HUES64 (cell line): ENCODE results near the gene SIAH1.
"Not testable (repeated sequence)": the region's sequence is repeated elsewhere in the genome, so short reads cannot be mapped to it uniquely, and the experiment has no call there.

Experiments used
- H3K27ac ChIP-seq: 2 replicates; pipeline ENCODE4 v1.7.0; 2013; ENCODE audit warnings: low read depth, low read length, inconsistent platforms
- H3K27me3 ChIP-seq: 2 replicates; pipeline ENCODE4 v1.6.1; 2013; ENCODE audit warnings: mild to moderate bottlenecking, low read length; ENCODE audit not compliant: insufficient read depth
- H3K36me3 ChIP-seq: 2 replicates; pipeline ENCODE4 v1.6.1; 2013; ENCODE audit warnings: mild to moderate bottlenecking, low read length; ENCODE audit not compliant: insufficient read depth
- H3K4me1 ChIP-seq: 2 replicates; pipeline ENCODE4 v1.6.1; 2013; ENCODE audit warnings: mild to moderate bottlenecking, low read length, moderate library complexity; ENCODE audit not compliant: insufficient read depth
- H3K4me3 ChIP-seq: 2 replicates; pipeline ENCODE4 v1.5.1; 2013; ENCODE audit warnings: mild to moderate bottlenecking, low read length, moderate library complexity
- H3K9ac ChIP-seq: 2 replicates; pipeline ENCODE4 v1.6.1; 2013; ENCODE audit warnings: mild to moderate bottlenecking, low read depth, low read length
- H3K9me3 ChIP-seq: 2 replicates; pipeline ENCODE4 v1.6.1; 2013; ENCODE audit warnings: low read depth, low read length; ENCODE audit not compliant: insufficient read depth
- WGBS: fragments of 150-250, 120-280 bp; methylation state at CpG from one replicate; pipeline ENCODE4 v1.1.7; 2013; ENCODE audit warnings: missing lambda C conversion rate; 5-methylcytosine and 5-hydroxymethylcytosine counted together

Gene SIAH1

GRCh38 chr16:48365025-48365600 lies 20.1 kb downstream of the SIAH1 start:
- Histone ChIP-seq H3K9me3 (no peaks in the 10 kb centered on the region), H3K4me1 (peaks cover 30% of the 10 kb centered on the region), H3K27me3 (no peaks in the 10 kb centered on the region), H3K36me3 (peaks cover 17% of the 10 kb centered on the region), H3K27ac (peak overlapping the region; percentile 73; the same call in 1 of the 2 replicates), H3K4me3 (peak overlapping the region; percentile 72), H3K9ac (peak overlapping the region; percentile 53)
- WGBS: 58% methylated on average over 15 of the region's 15 CpGs

- peaks cover 21% of the 10 kb centered on the region for H3K4me1 ChIP-seq
- H3K27ac ChIP-seq: no peak overlapping the region
- WGBS: 96% methylated on average over 12 of the region's 12 CpGs
- no peak overlapping the region for H3K9ac ChIP-seq
- no peaks in the 10 kb centered on the region for H3K9me3 ChIP-seq
- no peaks in the 10 kb centered on the region for H3K27me3 ChIP-seq
- H3K36me3 ChIP-seq: peaks cover 25% of the 10 kb centered on the region
- H3K4me3 ChIP-seq: no peak overlapping the region
Observed at GRCh38 chr16:48361540-48362144, 23.6 kb downstream of the SIAH1 start.

- peaks cover 29% of the 10 kb centered on the region for H3K36me3 ChIP-seq
- H3K9ac ChIP-seq: no peak overlapping the region
- H3K27ac ChIP-seq: no peak overlapping the region
- no peaks in the 10 kb centered on the region for H3K9me3 ChIP-seq
- peaks cover 18% of the 10 kb centered on the region for H3K4me1 ChIP-seq
- H3K27me3 ChIP-seq: no peaks in the 10 kb centered on the region
- 94% methylated on average over 3 of the region's 3 CpGs for WGBS
- H3K4me3 ChIP-seq: no peak overlapping the region
Observed at GRCh38 chr16:48361012-48361411, 24.2 kb downstream of the SIAH1 start.

- no peak overlapping the region for H3K4me3 ChIP-seq
- H3K36me3 ChIP-seq: peaks cover 31% of the 10 kb centered on the region
- WGBS: 94% methylated on average over 2 of the region's 2 CpGs
- no peak overlapping the region for H3K9ac ChIP-seq
- no peak overlapping the region for H3K27ac ChIP-seq
- peaks cover 12% of the 10 kb centered on the region for H3K4me1 ChIP-seq
- no peaks in the 10 kb centered on the region for H3K27me3 ChIP-seq
- no peaks in the 10 kb centered on the region for H3K9me3 ChIP-seq
Observed at GRCh38 chr16:48359983-48360382, 25.2 kb downstream of the SIAH1 start.

GRCh38 chr16:48358419-48358818 lies 26.8 kb downstream of the SIAH1 start:
- Histone ChIP-seq H3K9ac (no peak overlapping the region), H3K36me3 (peaks cover 31% of the 10 kb centered on the region), H3K27me3 (no peaks in the 10 kb centered on the region), H3K4me1 (0 out of 2 replicates have a peak, but pooled peaks cover 4% of the 10 kb centered on the region), H3K9me3 (no peaks in the 10 kb centered on the region), H3K4me3 (no peak overlapping the region), H3K27ac (no peak overlapping the region)
- WGBS: 97% methylated on average over 3 of the region's 3 CpGs

- 100% methylated on average over 3 of the region's 4 CpGs for WGBS
- no peak overlapping the region for H3K9ac ChIP-seq
- no peaks in the 10 kb centered on the region for H3K9me3 ChIP-seq
- peaks cover 33% of the 10 kb centered on the region for H3K36me3 ChIP-seq
- H3K27ac ChIP-seq: no peak overlapping the region
- H3K4me1 ChIP-seq: 0 out of 2 replicates have a peak, but pooled peaks cover 4% of the 10 kb centered on the region
- H3K4me3 ChIP-seq: no peak overlapping the region
- H3K27me3 ChIP-seq: no peaks in the 10 kb centered on the region
Observed at GRCh38 chr16:48356633-48357376, 28.4 kb downstream of the SIAH1 start.

GRCh38 chr16:48354877-48355855 lies 30.0 kb downstream of the SIAH1 start:
- WGBS: 95% methylated on average over 10 of the region's 11 CpGs
- Histone ChIP-seq H3K27me3 (no peaks in the 10 kb centered on the region), H3K27ac (no peak overlapping the region), H3K9me3 (no peaks in the 10 kb centered on the region), H3K4me3 (no peak overlapping the region), H3K36me3 (peaks cover 41% of the 10 kb centered on the region), H3K4me1 (no peaks in the 10 kb centered on the region), H3K9ac (no peak overlapping the region)

- WGBS: 95% methylated on average over 5 of the region's 5 CpGs
- not testable (repeated sequence) for H3K27ac ChIP-seq, H3K4me1 ChIP-seq, H3K9ac ChIP-seq, H3K27me3 ChIP-seq, H3K4me3 ChIP-seq, H3K9me3 ChIP-seq
- peaks cover 45% of the 10 kb centered on the region for H3K36me3 ChIP-seq
Observed at GRCh38 chr16:48354385-48354784, 30.8 kb downstream of the SIAH1 start.

- H3K4me1 ChIP-seq: no peaks in the 10 kb centered on the region
- H3K4me3 ChIP-seq: no peak overlapping the region
- H3K27me3 ChIP-seq: no peaks in the 10 kb centered on the region
- no peak overlapping the region for H3K27ac ChIP-seq
- no peak overlapping the region for H3K9ac ChIP-seq
- H3K9me3 ChIP-seq: no peaks in the 10 kb centered on the region
- H3K36me3 ChIP-seq: peaks cover 50% of the 10 kb centered on the region
- WGBS: 26% methylated on average over 6 of the region's 7 CpGs
Observed at GRCh38 chr16:48353565-48354163, 31.5 kb downstream of the SIAH1 start.

- no peak overlapping the region for H3K9ac ChIP-seq
- 92% methylated on average over 7 of the region's 7 CpGs for WGBS
- no peaks in the 10 kb centered on the region for H3K4me1 ChIP-seq
- no peaks in the 10 kb centered on the region for H3K27me3 ChIP-seq
- no peak overlapping the region for H3K27ac ChIP-seq
- H3K9me3 ChIP-seq: no peaks in the 10 kb centered on the region
- H3K4me3 ChIP-seq: no peak overlapping the region
- H3K36me3 ChIP-seq: peaks cover 51% of the 10 kb centered on the region
Observed at GRCh38 chr16:48352648-48353390, 32.4 kb downstream of the SIAH1 start.
